ENCODE data around the gene ANKRD53.

- TF ChIP-seq POLR2AphosphoS5 (IDR thresholded peaks at IDR 0.05; ENCODE audit: low read depth, low read length) = no peak
- TF ChIP-seq TEAD4 (IDR thresholded peaks at IDR 0.05; ENCODE audit: borderline replicate concordance, insufficient read depth) = no peak
- TF ChIP-seq, protein P1, sequence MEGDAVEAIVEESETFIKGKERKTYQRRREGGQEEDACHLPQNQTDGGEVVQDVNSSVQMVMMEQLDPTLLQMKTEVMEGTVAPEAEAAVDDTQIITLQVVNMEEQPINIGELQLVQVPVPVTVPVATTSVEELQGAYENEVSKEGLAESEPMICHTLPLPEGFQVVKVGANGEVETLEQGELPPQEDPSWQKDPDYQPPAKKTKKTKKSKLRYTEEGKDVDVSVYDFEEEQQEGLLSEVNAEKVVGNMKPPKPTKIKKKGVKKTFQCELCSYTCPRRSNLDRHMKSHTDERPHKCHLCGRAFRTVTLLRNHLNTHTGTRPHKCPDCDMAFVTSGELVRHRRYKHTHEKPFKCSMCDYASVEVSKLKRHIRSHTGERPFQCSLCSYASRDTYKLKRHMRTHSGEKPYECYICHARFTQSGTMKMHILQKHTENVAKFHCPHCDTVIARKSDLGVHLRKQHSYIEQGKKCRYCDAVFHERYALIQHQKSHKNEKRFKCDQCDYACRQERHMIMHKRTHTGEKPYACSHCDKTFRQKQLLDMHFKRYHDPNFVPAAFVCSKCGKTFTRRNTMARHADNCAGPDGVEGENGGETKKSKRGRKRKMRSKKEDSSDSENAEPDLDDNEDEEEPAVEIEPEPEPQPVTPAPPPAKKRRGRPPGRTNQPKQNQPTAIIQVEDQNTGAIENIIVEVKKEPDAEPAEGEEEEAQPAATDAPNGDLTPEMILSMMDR (IDR thresholded peaks at IDR 0.05) = no peak
- TF ChIP-seq, protein P2, sequence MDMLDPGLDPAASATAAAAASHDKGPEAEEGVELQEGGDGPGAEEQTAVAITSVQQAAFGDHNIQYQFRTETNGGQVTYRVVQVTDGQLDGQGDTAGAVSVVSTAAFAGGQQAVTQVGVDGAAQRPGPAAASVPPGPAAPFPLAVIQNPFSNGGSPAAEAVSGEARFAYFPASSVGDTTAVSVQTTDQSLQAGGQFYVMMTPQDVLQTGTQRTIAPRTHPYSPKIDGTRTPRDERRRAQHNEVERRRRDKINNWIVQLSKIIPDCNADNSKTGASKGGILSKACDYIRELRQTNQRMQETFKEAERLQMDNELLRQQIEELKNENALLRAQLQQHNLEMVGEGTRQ (IDR thresholded peaks at IDR 0.05; ENCODE audit: borderline replicate concordance, low read depth, low read length) = no peak
- TF ChIP-seq GATA2 (CRISPR knock-in tag; IDR thresholded peaks at IDR 0.05) = no peak
- TF ChIP-seq SIN3A (IDR thresholded peaks at IDR 0.05; ENCODE audit: borderline replicate concordance, low read depth, low read length) = no peak
- no peak for TF ChIP-seq MAX (IDR thresholded peaks at IDR 0.05; ENCODE audit: low read depth)
- TF ChIP-seq ZBTB33 (IDR thresholded peaks at IDR 0.05; ENCODE audit: borderline replicate concordance, low read depth) = no peak
- no peak for TF ChIP-seq EZH2phosphoT487 (IDR thresholded peaks at IDR 0.05; ENCODE audit: borderline replicate concordance, low read depth)
- TF ChIP-seq, protein P3, sequence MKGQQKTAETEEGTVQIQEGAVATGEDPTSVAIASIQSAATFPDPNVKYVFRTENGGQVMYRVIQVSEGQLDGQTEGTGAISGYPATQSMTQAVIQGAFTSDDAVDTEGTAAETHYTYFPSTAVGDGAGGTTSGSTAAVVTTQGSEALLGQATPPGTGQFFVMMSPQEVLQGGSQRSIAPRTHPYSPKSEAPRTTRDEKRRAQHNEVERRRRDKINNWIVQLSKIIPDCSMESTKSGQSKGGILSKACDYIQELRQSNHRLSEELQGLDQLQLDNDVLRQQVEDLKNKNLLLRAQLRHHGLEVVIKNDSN (IDR thresholded peaks at IDR 0.05; ENCODE audit: borderline replicate concordance, low read depth) = no peak
- TF ChIP-seq TAF1 (IDR thresholded peaks at IDR 0.05; ENCODE audit: borderline replicate concordance, low read depth, low read length) = no peak
- TF ChIP-seq MXI1 (IDR thresholded peaks at IDR 0.05; ENCODE audit: low read depth, low read length) = no peak
Measured at GRCh38 chr2:70981866-70982810, 3.7 kb downstream of the ANKRD53 start.
